GM19372 (cell line): ENCODE data around the gene GABBR2.

Experiments used
- ATAC-seq: cut with Tn5 transposase; IDR thresholded peaks from one replicate; pipeline ENCODE4 v1.9.1; 2021; ENCODE audit warnings: mild to moderate bottlenecking, low read depth, moderate library complexity; ENCODE audit not compliant: unreplicated experiment

Gene GABBR2

GRCh38 chr9:98335661-98336060 lies 373.1 kb downstream of the GABBR2 start:
- no peak for ATAC-seq

GRCh38 chr9:98334796-98335195 lies 373.9 kb downstream of the GABBR2 start:
- no peak for ATAC-seq

- ATAC-seq = no peak
Measured at GRCh38 chr9:98333703-98334582, 374.8 kb downstream of the GABBR2 start.

GRCh38 chr9:98332405-98332831 lies 376.3 kb downstream of the GABBR2 start:
- no peak for ATAC-seq

DNA sequence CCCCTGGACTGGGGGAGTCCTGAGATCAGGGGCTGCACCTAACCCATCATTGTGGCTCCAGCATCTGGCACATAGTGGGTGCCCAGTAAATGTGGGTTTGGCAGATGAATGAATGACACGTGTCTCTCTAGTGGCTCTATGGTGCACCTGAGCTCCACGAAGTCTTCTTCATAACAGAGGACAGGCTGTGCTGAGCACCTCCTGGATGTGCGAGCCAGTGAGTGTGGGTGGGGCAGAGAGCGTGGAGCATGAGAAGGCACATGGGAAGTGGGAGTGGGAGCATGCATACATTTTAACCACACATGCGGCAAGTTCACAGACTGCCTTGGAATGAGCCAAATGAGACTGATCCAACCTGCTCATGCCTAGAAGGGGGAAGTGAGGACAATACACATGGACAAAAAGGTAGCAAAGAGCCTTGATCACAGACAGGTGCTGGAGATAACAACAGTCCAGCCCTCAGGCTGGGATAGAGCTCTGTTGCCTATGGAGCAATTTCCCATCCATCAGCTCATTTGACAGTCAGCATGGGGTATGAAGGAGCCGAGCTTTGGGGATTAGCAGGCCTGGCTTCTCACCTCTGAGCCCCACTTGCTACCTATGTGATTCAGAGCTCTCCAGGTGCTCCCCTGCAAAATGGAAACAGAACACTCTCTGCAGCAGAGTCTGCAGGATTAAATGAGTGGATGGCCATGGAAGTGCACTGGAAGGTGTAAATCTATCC lies 377.0 kb downstream of the GABBR2 start:
- ATAC-seq = no peak

DNA sequence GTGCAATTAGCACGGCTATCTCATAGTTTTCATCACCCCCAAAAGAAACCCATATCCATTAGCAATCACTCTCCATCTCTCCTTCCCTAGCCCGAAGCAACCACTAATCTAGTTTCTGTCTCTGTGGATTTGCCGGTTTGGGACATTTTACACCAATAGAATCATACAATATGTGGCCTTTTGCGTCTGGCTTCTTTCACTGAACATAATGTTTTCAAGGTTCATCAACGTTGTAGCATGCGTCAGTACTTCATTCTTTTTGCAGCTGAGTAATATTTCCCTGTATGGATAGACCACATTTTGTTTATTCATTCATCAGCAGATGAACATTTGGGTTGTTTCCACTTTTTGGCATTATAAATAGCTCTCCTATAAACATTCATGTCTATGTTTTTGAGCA lies 377.9 kb downstream of the GABBR2 start:
- ATAC-seq = no peak

DNA sequence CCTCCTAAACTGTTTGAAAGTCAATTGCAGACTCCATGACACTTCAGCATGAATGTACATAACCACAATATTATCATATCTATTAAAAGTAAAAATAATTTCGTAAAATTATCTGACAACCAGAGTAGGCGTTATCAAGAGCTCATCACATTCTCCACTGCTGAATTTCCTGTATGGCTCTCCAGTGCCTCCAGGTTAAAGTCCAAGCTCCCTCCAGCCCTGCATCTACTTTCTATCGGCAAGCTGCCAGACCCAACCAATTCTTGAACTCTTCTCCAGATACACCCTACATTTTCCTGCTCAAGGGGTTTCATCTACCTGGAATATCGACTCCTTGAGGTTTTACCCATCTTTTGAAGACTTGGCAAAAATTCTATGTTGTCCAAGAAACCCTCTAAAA lies 378.8 kb downstream of the GABBR2 start:
- ATAC-seq = no peak

- no peak for ATAC-seq
Measured at GRCh38 chr9:98329281-98329680, 379.5 kb downstream of the GABBR2 start.

- no peak for ATAC-seq
Measured at GRCh38 chr9:98328770-98329169, 380.0 kb downstream of the GABBR2 start.

DNA sequence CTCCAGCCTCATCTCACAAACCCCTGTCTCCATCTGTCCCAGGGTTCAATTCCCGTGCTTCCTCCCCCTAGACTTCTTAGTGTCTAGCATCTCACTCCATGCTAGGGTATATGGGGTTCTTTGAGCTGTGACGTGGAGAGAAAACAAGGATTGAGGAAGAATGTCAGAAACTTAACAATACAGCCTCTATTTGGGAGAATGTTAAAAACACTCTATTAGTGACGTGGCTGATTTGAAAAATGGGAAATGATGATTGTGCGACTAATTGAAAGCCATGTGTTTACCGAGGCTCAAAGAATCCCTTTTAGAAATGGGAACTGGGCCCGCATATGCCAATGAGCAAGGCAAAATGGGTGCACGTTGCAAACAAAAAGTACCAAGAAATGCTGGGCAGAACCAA lies 380.6 kb downstream of the GABBR2 start:
- no peak for ATAC-seq

- no peak for ATAC-seq
Measured at GRCh38 chr9:98327249-98327561, 381.5 kb downstream of the GABBR2 start.

DNA sequence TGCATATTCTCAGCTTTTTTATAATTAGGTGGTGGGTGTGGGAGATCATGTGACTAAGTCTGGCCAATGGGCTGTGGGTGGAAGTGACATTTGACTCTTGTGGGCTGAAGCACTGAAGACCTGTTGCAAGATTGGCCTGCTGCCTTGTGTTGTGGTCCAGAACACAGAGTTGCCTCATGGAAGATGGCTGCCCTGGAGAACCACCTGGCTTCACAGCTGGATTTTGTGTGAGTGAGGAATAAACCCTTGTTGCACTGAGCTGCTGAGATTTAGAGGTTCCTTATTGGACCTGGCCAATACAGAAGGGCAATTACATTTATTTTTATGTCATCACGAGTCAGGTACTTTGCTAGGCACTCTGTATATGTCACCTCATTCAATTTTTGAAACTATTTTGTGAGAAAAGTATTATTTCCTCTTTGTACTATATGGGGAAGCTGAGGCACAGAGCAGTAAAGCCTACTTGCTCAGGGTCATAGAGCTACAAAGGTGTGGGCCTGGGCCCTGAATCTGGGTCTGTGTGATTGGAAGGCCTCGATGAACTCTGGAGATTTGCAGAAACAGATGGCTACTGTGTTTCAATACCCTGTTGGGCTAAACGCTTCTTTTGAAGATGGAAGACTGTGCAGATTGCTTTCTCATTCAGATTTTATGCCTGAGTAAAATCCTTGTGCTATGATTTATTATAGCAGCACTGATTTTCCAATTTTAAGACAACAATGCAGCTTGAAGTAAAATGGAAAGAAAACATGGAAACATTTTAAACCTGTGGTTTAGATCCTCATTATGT lies 382.1 kb downstream of the GABBR2 start:
- ATAC-seq = no peak

DNA sequence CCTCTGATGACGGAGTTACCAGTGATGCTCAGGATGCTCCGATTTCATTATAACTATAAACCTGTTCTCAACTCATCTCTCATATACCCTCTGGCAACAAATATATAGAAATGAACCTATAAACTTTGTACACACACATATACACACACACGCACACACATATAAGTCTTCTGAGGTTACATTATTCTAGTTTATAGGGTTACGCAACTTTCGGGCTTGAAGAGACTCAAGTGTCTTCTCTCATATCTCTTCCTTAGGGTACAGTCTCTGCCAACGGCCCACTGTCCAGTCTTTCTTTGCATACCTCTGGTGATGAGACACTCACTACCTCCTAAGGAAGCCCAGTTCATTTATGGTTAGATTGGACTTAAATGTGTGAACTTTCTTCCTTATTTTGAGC lies 383.9 kb downstream of the GABBR2 start:
- no peak for ATAC-seq

- ATAC-seq = no peak
Measured at GRCh38 chr9:98323831-98324135, 385.0 kb downstream of the GABBR2 start.

DNA sequence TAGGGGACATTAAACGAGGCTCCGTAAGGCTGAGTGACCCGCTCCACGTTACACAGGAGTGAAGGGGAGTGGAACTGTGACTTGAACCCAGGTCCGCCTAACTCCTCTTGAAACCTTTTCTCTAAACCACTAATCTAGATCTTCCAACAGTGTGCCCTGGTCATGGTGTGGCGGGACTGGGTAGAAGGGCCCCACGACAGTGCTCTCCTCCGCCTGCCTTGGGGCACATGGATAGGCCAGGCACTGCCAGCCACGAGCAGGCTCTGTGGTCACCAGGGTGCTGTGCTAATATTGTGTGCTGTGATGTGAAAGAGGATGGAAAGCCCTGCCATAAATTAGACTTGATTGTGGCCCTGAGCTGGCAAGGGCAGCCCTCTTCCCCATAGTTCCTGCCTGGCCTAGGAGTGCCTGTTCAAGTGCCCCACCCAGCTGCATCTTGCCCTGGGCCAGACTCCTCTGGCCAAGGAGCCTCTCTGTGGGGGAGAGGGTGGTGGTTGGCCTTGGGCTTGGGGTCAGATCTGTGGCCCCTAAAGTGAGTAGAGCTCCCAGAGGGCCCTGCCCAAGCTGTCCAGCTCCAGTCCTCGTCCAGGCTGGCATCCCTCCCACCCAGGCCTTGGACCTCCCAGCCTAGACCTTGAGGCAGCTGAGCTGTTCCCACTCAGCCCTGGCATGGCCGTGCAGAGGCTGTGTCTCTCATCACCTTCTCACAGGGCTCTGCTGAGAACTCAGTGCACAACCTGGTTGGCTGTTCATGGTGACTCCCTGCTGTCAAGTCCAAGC lies 385.5 kb downstream of the GABBR2 start:
- ATAC-seq = no peak

DNA sequence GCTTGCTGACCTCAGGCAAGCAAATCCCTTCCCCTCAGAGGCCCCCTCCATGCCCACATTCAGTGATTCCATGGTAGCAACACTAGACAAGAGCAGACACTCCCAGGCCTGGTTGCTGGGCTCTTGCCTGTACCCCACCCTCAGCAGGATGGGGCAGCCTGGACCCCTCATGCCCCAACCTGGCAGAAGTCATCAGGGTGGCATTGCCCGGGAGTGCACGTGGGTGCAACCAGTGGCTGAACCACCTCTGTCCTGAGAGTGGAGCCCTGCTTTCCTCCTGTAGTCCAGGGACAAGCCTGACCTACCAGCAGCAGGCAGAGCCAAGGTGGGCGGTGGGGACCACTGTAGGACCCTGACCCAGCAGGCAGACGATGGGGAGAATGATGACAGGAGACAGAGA lies 387.5 kb downstream of the GABBR2 start:
- no peak for ATAC-seq

- no peak for ATAC-seq
Measured at GRCh38 chr9:98318834-98319478, 389.8 kb downstream of the GABBR2 start.

- ATAC-seq = no peak
Measured at GRCh38 chr9:98318041-98318790, 390.5 kb downstream of the GABBR2 start.

DNA sequence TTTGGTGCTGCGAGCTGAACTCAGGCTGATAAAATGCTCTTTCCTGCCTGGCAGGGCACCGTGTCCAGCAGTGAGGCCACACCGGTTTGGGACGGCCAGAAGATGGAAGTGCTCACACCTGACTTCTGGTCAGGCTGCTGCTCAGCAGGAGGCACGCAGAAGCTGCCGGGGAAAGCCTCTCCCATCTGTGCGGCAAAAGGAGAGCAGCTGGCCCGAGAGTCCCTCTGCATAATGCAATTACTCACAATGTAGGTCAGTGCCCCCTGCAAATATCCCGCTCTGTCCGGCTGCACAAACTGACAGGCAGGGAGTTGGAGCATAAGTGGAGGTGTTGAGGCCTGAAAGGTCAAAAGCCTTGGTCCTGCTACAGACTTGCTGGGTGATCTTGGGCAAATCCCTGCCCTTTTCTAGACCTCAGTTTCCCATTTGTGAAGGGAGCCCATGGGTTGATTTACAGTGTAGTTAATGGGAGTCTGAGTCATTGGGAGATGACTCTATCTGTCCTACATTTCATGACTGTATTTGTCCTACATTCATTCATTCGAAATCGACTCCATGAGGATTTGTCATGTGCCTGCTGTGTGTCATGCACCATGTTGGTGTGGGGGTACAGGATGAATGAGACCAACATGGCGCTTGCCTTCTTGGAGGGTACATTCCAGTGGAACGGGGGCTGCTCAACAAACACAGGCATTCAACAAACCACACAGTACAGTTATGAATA lies 391.4 kb downstream of the GABBR2 start:
- no peak for ATAC-seq
